ENCODE measurements around the gene MAST3.

The MAST3 gene

DNA sequence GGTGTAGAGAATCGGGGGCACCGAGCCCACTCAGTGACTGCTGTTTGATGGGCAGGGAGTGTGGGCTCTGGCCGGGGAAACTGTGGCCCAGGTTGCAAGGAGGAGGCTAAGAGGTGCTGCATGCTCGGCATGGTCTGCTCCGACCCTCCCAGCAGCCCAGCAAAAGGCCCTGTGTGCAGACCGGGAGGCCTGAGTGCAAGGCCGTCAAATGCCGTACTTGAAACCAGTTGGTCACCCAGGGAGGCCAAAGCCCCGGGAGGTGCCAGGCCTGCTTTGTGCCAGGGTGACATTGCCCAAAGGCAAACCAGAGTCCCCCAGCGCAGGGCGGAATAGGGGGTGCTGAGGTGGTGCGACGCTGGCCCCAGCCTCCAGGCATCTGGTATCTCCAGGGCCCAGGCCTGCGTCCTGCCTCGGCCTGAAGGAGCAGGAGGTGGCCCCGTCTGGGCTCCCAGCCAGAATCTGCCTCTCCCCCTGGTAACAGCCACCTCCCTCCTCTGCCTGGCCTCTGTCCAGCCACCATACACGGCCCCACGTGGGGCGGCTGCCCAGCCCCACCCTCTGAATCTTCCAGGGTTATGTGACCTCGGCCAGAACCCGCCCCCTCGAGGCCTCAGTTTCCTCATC lies 59.4 kb downstream of the MAST3 start (continued):
- TF ChIP-seq, protein P1, sequence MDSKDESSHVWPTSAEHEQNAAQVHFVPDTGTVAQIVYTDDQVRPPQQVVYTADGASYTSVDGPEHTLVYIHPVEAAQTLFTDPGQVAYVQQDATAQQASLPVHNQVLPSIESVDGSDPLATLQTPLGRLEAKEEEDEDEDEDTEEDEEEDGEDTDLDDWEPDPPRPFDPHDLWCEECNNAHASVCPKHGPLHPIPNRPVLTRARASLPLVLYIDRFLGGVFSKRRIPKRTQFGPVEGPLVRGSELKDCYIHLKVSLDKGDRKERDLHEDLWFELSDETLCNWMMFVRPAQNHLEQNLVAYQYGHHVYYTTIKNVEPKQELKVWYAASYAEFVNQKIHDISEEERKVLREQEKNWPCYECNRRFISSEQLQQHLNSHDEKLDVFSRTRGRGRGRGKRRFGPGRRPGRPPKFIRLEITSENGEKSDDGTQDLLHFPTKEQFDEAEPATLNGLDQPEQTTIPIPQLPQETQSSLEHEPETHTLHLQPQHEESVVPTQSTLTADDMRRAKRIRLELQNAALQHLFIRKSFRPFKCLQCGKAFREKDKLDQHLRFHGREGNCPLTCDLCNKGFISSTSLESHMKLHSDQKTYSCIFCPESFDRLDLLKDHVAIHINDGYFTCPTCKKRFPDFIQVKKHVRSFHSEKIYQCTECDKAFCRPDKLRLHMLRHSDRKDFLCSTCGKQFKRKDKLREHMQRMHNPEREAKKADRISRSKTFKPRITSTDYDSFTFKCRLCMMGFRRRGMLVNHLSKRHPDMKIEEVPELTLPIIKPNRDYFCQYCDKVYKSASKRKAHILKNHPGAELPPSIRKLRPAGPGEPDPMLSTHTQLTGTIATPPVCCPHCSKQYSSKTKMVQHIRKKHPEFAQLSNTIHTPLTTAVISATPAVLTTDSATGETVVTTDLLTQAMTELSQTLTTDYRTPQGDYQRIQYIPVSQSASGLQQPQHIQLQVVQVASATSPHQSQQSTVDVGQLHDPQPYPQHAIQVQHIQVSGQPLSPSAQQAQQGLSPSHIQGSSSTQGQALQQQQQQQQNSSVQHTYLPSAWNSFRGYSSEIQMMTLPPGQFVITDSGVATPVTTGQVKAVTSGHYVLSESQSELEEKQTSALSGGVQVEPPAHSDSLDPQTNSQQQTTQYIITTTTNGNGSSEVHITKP (tag by site-specific recombination; IDR thresholded peaks at IDR 0.05), result peak; percentile 63; the same call in 1 of the 2 replicates
- 0 out of 2 replicates have a peak, but pooled peaks have one; percentile 32 for TF ChIP-seq ZBTB8A (tag by site-specific recombination; IDR thresholded peaks at IDR 0.05)
- TF ChIP-seq ZNF473 (tag by site-specific recombination; IDR thresholded peaks at IDR 0.05), result no peak
- TF ChIP-seq, protein P2, sequence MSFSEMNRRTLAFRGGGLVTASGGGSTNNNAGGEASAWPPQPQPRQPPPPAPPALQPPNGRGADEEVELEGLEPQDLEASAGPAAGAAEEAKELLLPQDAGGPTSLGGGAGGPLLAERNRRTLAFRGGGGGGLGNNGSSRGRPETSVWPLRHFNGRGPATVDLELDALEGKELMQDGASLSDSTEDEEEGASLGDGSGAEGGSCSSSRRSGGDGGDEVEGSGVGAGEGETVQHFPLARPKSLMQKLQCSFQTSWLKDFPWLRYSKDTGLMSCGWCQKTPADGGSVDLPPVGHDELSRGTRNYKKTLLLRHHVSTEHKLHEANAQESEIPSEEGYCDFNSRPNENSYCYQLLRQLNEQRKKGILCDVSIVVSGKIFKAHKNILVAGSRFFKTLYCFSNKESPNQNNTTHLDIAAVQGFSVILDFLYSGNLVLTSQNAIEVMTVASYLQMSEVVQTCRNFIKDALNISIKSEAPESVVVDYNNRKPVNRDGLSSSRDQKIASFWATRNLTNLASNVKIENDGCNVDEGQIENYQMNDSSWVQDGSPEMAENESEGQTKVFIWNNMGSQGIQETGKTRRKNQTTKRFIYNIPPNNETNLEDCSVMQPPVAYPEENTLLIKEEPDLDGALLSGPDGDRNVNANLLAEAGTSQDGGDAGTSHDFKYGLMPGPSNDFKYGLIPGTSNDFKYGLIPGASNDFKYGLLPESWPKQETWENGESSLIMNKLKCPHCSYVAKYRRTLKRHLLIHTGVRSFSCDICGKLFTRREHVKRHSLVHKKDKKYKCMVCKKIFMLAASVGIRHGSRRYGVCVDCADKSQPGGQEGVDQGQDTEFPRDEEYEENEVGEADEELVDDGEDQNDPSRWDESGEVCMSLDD (tag by site-specific recombination; IDR thresholded peaks at IDR 0.05), result no peak
- peak; percentile 73; the same call in 1 of the 2 replicates for TF ChIP-seq ZFP69B (tag by site-specific recombination; IDR thresholded peaks at IDR 0.05)
- no peak for TF ChIP-seq ZFHX2 (tag by site-specific recombination; conservative IDR thresholded peaks at IDR 0.05)
- TF ChIP-seq, protein P3, sequence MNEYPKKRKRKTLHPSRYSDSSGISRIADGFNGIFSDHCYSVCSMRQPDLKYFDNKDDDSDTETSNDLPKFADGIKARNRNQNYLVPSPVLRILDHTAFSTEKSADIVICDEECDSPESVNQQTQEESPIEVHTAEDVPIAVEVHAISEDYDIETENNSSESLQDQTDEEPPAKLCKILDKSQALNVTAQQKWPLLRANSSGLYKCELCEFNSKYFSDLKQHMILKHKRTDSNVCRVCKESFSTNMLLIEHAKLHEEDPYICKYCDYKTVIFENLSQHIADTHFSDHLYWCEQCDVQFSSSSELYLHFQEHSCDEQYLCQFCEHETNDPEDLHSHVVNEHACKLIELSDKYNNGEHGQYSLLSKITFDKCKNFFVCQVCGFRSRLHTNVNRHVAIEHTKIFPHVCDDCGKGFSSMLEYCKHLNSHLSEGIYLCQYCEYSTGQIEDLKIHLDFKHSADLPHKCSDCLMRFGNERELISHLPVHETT (tag by site-specific recombination; IDR thresholded peaks at IDR 0.05), result no peak
- TF ChIP-seq ZBTB49 (tag by site-specific recombination; IDR thresholded peaks at IDR 0.05; ENCODE audit: low read depth), result no peak
- no peak for TF ChIP-seq GLI2 (tag by site-specific recombination; IDR thresholded peaks at IDR 0.05; ENCODE audit: borderline replicate concordance, low read depth)
- TF ChIP-seq ZNF211 (tag by site-specific recombination; IDR thresholded peaks at IDR 0.05; ENCODE audit: low read depth), result no peak
- no peak for TF ChIP-seq YY2 (tag by site-specific recombination; IDR thresholded peaks at IDR 0.05)
- no peak for TF ChIP-seq ZNF184 (tag by site-specific recombination; IDR thresholded peaks at IDR 0.05)
- no peak for TF ChIP-seq ZNF416 (tag by site-specific recombination; IDR thresholded peaks at IDR 0.05)
- TF ChIP-seq ZNF558 (tag by site-specific recombination; IDR thresholded peaks at IDR 0.05), result no peak
- TF ChIP-seq SP7 (tag by site-specific recombination; IDR thresholded peaks at IDR 0.05), result peak; percentile 57; the same call in 1 of the 2 replicates
- no peak for TF ChIP-seq ZNF155 (tag by site-specific recombination; IDR thresholded peaks at IDR 0.05)
- TF ChIP-seq ZNF600 (tag by site-specific recombination; IDR thresholded peaks at IDR 0.05), result peak; percentile 99
- TF ChIP-seq ZNF214 (tag by site-specific recombination; IDR thresholded peaks at IDR 0.05; ENCODE audit: borderline replicate concordance), result no peak
- peak; percentile 35; the same call in 1 of the 2 replicates for TF ChIP-seq ZIC2 (tag by site-specific recombination; IDR thresholded peaks at IDR 0.05)
- TF ChIP-seq ZNF785 (tag by site-specific recombination; IDR thresholded peaks at IDR 0.05), result no peak
- TF ChIP-seq ZNF223 (tag by site-specific recombination; IDR thresholded peaks at IDR 0.05), result no peak; the same call in 1 of the 2 replicates
- no peak for TF ChIP-seq ZNF175 (tag by site-specific recombination; IDR thresholded peaks at IDR 0.05)
- TF ChIP-seq ZNF571 (tag by site-specific recombination; IDR thresholded peaks at IDR 0.05), result no peak
- TF ChIP-seq KLF10 (tag by site-specific recombination; IDR thresholded peaks at IDR 0.05), result peak; percentile 83; the same call in 1 of the 2 replicates
- TF ChIP-seq ZNF132 (tag by site-specific recombination; IDR thresholded peaks at IDR 0.05; ENCODE audit: borderline replicate concordance), result no peak
- peak; percentile 65; the same call in 1 of the 2 replicates for TF ChIP-seq IKZF3 (tag by site-specific recombination; IDR thresholded peaks at IDR 0.05)
- TF ChIP-seq ZNF530 (tag by site-specific recombination; IDR thresholded peaks at IDR 0.05; ENCODE audit: low read depth), result no peak
- TF ChIP-seq ZNF792 (tag by site-specific recombination; IDR thresholded peaks at IDR 0.05), result no peak
- TF ChIP-seq HOXA7 (CRISPR knock-in tag; IDR thresholded peaks at IDR 0.05; ENCODE audit: borderline replicate concordance), result no peak
- TF ChIP-seq ZSCAN16 (tag by site-specific recombination; IDR thresholded peaks at IDR 0.05), result no peak
- no peak for TF ChIP-seq HOXC10 (CRISPR knock-in tag; IDR thresholded peaks at IDR 0.05)
- no peak for TF ChIP-seq ZNF776 (tag by site-specific recombination; IDR thresholded peaks at IDR 0.05; ENCODE audit: borderline replicate concordance)

Measured in HEK293 (cell line).